ENCODE measurements around the gene PCBD2.

GRCh38 chr5:135008556-135008955 lies 103.6 kb downstream of the PCBD2 start:
- no peak for TF ChIP-seq FOS (IDR thresholded peaks at IDR 0.05; ENCODE audit: low read depth, low read length)
- TF ChIP-seq USF2 (IDR thresholded peaks at IDR 0.05; ENCODE audit: low read depth, low read length): no peak
- TF ChIP-seq POLR2A (IDR thresholded peaks at IDR 0.05; ENCODE audit: low read depth, low read length): no peak
- TF ChIP-seq, protein P1, sequence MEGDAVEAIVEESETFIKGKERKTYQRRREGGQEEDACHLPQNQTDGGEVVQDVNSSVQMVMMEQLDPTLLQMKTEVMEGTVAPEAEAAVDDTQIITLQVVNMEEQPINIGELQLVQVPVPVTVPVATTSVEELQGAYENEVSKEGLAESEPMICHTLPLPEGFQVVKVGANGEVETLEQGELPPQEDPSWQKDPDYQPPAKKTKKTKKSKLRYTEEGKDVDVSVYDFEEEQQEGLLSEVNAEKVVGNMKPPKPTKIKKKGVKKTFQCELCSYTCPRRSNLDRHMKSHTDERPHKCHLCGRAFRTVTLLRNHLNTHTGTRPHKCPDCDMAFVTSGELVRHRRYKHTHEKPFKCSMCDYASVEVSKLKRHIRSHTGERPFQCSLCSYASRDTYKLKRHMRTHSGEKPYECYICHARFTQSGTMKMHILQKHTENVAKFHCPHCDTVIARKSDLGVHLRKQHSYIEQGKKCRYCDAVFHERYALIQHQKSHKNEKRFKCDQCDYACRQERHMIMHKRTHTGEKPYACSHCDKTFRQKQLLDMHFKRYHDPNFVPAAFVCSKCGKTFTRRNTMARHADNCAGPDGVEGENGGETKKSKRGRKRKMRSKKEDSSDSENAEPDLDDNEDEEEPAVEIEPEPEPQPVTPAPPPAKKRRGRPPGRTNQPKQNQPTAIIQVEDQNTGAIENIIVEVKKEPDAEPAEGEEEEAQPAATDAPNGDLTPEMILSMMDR (conservative IDR thresholded peaks at IDR 0.05; ENCODE audit: low read depth, low read length): no peak
- TF ChIP-seq CEBPB (IDR thresholded peaks at IDR 0.05; ENCODE audit: low read depth, low read length): no peak
- no peak for TF ChIP-seq RCOR1 (IDR thresholded peaks at IDR 0.05; ENCODE audit: insufficient replicate concordance, low read length)
- no peak for TF ChIP-seq MXI1 (IDR thresholded peaks at IDR 0.05; ENCODE audit: borderline replicate concordance, low read depth, low read length)

Measured in IMR-90 (cell line).